Measurements from ENCODE around the gene ZDBF2. TPM values are rescaled to one million over a fixed set of nuclear protein-coding genes. Genes with fewer than 3 reads are reported as not detected.

The ZDBF2 gene
- total RNA-seq, 2 donors from 2014 or later = 1.7 to 5.8 TPM

- TF ChIP-seq CTCF (IDR thresholded peaks at IDR 0.05) = no peak
- Histone ChIP-seq H3K9ac (ENCODE audit: low read depth in 2 of 2, low read length in 2 of 2) (no peak overlapping the region), H3K36me3 (no peaks in the 10 kb centered on the region), H3K27ac (no peak overlapping the region), H3K27me3 (peaks cover 54% of the 10 kb centered on the region), H3K4me3 (no peak overlapping the region), H3K9me3 (no peaks in the 10 kb centered on the region), H3K4me1 (no peaks in the 10 kb centered on the region)
- intact Hi-C loops (cut with DNase I) = no loop called here
- no peak for DNase-seq
These were observed 14.1 kb upstream of the ZDBF2 start for GRCh38 chr2:206260188-206261012.

GRCh38 chr2:206263959-206264603 is 10.4 kb upstream of the ZDBF2 start:
- Histone ChIP-seq H3K27ac (no peak overlapping the region), H3K9me3 (no peaks in the 10 kb centered on the region), H3K9ac (ENCODE audit: low read depth in 2 of 2, low read length in 2 of 2) (no peak overlapping the region), H3K4me1 (no peaks in the 10 kb centered on the region), H3K4me3 (no peak overlapping the region), H3K27me3 (peaks cover 29% of the 10 kb centered on the region), H3K36me3 (no peaks in the 10 kb centered on the region)
- intact Hi-C loops (cut with DNase I) = no loop called here
- TF ChIP-seq CTCF (IDR thresholded peaks at IDR 0.05) = no peak
- DNase-seq = no peak

GRCh38 chr2:206266130-206267125 is 8.0 kb upstream of the ZDBF2 start:
- intact Hi-C loops (cut with DNase I) = no loop called here
- H3K4me3 ChIP-seq = no peak overlapping the region

GRCh38 chr2:206267567-206267966 is 6.9 kb upstream of the ZDBF2 start:
- H3K27me3 ChIP-seq = peaks cover 21% of the 10 kb centered on the region
- no peaks in the 10 kb centered on the region for H3K36me3 ChIP-seq
- H3K9me3 ChIP-seq = no peaks in the 10 kb centered on the region
- H3K4me3 ChIP-seq = no peak overlapping the region
- no peak for DNase-seq
- TF ChIP-seq CTCF (IDR thresholded peaks at IDR 0.05) = no peak
- intact Hi-C loops (cut with DNase I) = no loop called here
- no peaks in the 10 kb centered on the region for H3K4me1 ChIP-seq
- no peak overlapping the region for H3K9ac ChIP-seq (ENCODE audit: low read depth in 2 of 2, low read length in 2 of 2)
- H3K27ac ChIP-seq = no peak overlapping the region

More at GRCh38 chr2:206266130-206267125, 8.0 kb upstream of the ZDBF2 start:
- Histone ChIP-seq H3K9me3 (no peaks in the 10 kb centered on the region), H3K36me3 (no peaks in the 10 kb centered on the region), H3K9ac (ENCODE audit: low read depth in 2 of 2, low read length in 2 of 2) (no peak overlapping the region), H3K27ac (no peak overlapping the region), H3K4me1 (no peaks in the 10 kb centered on the region), H3K27me3 (peaks cover 24% of the 10 kb centered on the region)
- no peak for TF ChIP-seq CTCF (IDR thresholded peaks at IDR 0.05)
- no peak for DNase-seq

- no peaks in the 10 kb centered on the region for H3K36me3 ChIP-seq
- no peaks in the 10 kb centered on the region for H3K9me3 ChIP-seq
- H3K4me3 ChIP-seq = no peak overlapping the region
- intact Hi-C loops (cut with DNase I) = loop anchor here (10.0 kb wide), 1 partner anchor 106 kb away; no protein-coding TSS in a partner anchor
- H3K4me1 ChIP-seq = no peaks in the 10 kb centered on the region
- H3K27ac ChIP-seq = no peak overlapping the region
- peaks cover 21% of the 10 kb centered on the region for H3K27me3 ChIP-seq
- no peak for TF ChIP-seq CTCF (IDR thresholded peaks at IDR 0.05)
- DNase-seq = no peak
- no peak overlapping the region for H3K9ac ChIP-seq (ENCODE audit: low read depth in 2 of 2, low read length in 2 of 2)
These were observed 3.4 kb upstream of the ZDBF2 start for GRCh38 chr2:206271065-206271464.

Measured in colonic mucosa (tissue), 4 donors.